HepG2 (cell line): ENCODE data around the gene CACNA2D3.

Experiments used
- CBX2 ChIP-seq, 2 experiments: fragments of 200-600 bp in 1 of 2; sonication (generic); formaldehyde crosslinking in 1 of 2; IDR thresholded peaks; 2 replicates each; pipeline versions ENCODE4 v1.7.0 to v1.8.1; 2018 to 2022; ENCODE audit warnings: low read depth in 2 of 2, low read length in 1 of 2, mild to moderate bottlenecking in 1 of 2, missing genetic modification reagents in 1 of 2
- CEBPB ChIP-seq: IDR thresholded peaks from 2 replicates; pipeline ENCODE4 v1.6.1; 2011; ENCODE audit warnings: low read depth, low read length, improper control_type of control experiment, borderline replicate concordance
- CTCF ChIP-seq: sonication (generic); formaldehyde crosslinking; IDR thresholded peaks from 2 replicates; pipeline ENCODE4 v1.5.0; 2020; ENCODE audit warnings: mild to moderate bottlenecking, missing genetic modification reagents, moderate library complexity
- ETV6 ChIP-seq: sonication (generic); formaldehyde crosslinking; conservative IDR thresholded peaks from 2 replicates; pipeline ENCODE4 v1.4.0; 2020; ENCODE audit warnings: missing genetic modification reagents
- EZH2 ChIP-seq: conservative IDR thresholded peaks from 2 replicates; pipeline ENCODE4 v1.6.1; 2012; ENCODE audit warnings: mild to moderate bottlenecking, low read depth, low read length, moderate library complexity
- FOSL1 ChIP-seq: sonication (generic); formaldehyde crosslinking; IDR thresholded peaks from 2 replicates; pipeline ENCODE4 v1.9.0; 2021; ENCODE audit warnings: missing genetic modification reagents, borderline replicate concordance
- HMG20B ChIP-seq: conservative IDR thresholded peaks from 2 replicates; pipeline ENCODE4 v1.6.1; 2016; ENCODE audit warnings: missing genetic modification reagents, missing compliant biosample characterization
- KLF16 ChIP-seq, 2 experiments: sonication (generic) in 1 of 2; formaldehyde crosslinking in 1 of 2; IDR thresholded peaks; 2 replicates each; pipeline versions ENCODE4 v1.6.1 to v1.8.0; 2016 to 2023; ENCODE audit warnings: missing genetic modification reagents in 2 of 2, missing compliant biosample characterization in 1 of 2
- NR3C1 ChIP-seq: sonication (generic); formaldehyde crosslinking; IDR thresholded peaks from 2 replicates; pipeline ENCODE4 v1.4.0; 2020; ENCODE audit warnings: missing genetic modification reagents
- PHF8 ChIP-seq: sonication (generic); formaldehyde crosslinking; IDR thresholded peaks from 2 replicates; pipeline ENCODE4 v1.5.0; 2020; ENCODE audit warnings: missing genetic modification reagents
- RFX5 ChIP-seq: IDR thresholded peaks from 2 replicates; pipeline ENCODE4 v1.6.1; 2011; ENCODE audit warnings: low read depth, low read length, improper control_type of control experiment
- ZNF276 ChIP-seq: sonication (generic); formaldehyde crosslinking; IDR thresholded peaks from 2 replicates; pipeline ENCODE4 v1.4.0; 2020; ENCODE audit warnings: mild to moderate bottlenecking, low read depth, missing genetic modification reagents
- TF ChIP-seq, protein P1 (sequence below): sonication (generic); formaldehyde crosslinking; IDR thresholded peaks from 2 replicates; pipeline ENCODE4 v1.5.0; 2020; ENCODE audit warnings: mild to moderate bottlenecking, missing genetic modification reagents, borderline replicate concordance
- TF ChIP-seq, protein P2 (sequence below): sonication (generic); formaldehyde crosslinking; conservative IDR thresholded peaks from 2 replicates; pipeline ENCODE4 v1.4.0; 2020; ENCODE audit warnings: missing genetic modification reagents

- no peak for TF ChIP-seq ETV6
- TF ChIP-seq, protein P1, sequence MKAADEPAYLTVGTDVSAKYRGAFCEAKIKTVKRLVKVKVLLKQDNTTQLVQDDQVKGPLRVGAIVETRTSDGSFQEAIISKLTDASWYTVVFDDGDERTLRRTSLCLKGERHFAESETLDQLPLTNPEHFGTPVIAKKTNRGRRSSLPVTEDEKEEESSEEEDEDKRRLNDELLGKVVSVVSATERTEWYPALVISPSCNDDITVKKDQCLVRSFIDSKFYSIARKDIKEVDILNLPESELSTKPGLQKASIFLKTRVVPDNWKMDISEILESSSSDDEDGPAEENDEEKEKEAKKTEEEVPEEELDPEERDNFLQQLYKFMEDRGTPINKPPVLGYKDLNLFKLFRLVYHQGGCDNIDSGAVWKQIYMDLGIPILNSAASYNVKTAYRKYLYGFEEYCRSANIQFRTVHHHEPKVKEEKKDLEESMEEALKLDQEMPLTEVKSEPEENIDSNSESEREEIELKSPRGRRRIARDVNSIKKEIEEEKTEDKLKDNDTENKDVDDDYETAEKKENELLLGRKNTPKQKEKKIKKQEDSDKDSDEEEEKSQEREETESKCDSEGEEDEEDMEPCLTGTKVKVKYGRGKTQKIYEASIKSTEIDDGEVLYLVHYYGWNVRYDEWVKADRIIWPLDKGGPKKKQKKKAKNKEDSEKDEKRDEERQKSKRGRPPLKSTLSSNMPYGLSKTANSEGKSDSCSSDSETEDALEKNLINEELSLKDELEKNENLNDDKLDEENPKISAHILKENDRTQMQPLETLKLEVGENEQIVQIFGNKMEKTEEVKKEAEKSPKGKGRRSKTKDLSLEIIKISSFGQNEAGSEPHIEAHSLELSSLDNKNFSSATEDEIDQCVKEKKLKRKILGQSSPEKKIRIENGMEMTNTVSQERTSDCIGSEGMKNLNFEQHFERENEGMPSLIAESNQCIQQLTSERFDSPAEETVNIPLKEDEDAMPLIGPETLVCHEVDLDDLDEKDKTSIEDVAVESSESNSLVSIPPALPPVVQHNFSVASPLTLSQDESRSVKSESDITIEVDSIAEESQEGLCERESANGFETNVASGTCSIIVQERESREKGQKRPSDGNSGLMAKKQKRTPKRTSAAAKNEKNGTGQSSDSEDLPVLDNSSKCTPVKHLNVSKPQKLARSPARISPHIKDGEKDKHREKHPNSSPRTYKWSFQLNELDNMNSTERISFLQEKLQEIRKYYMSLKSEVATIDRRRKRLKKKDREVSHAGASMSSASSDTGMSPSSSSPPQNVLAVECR (CRISPR knock-in tag): no peak
- no peak for TF ChIP-seq PHF8 (CRISPR knock-in tag)
- TF ChIP-seq EZH2: no peak
- no peak for TF ChIP-seq HMG20B
- TF ChIP-seq, protein P2, sequence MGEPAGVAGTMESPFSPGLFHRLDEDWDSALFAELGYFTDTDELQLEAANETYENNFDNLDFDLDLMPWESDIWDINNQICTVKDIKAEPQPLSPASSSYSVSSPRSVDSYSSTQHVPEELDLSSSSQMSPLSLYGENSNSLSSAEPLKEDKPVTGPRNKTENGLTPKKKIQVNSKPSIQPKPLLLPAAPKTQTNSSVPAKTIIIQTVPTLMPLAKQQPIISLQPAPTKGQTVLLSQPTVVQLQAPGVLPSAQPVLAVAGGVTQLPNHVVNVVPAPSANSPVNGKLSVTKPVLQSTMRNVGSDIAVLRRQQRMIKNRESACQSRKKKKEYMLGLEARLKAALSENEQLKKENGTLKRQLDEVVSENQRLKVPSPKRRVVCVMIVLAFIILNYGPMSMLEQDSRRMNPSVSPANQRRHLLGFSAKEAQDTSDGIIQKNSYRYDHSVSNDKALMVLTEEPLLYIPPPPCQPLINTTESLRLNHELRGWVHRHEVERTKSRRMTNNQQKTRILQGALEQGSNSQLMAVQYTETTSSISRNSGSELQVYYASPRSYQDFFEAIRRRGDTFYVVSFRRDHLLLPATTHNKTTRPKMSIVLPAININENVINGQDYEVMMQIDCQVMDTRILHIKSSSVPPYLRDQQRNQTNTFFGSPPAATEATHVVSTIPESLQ (CRISPR knock-in tag): no peak
- no peak for TF ChIP-seq CEBPB
- no peak for TF ChIP-seq FOSL1
- TF ChIP-seq NR3C1 (CRISPR knock-in tag): no peak
- no peak for TF ChIP-seq CTCF
- TF ChIP-seq CBX2 (IDR thresholded peaks at IDR 0.05; ENCODE audit: low read depth, low read length): no peak
- TF ChIP-seq CBX2 (CRISPR knock-in tag; IDR thresholded peaks at IDR 0.05; ENCODE audit: low read depth): no peak
- no peak for TF ChIP-seq ZNF276
- TF ChIP-seq KLF16 (CRISPR knock-in tag; IDR thresholded peaks at IDR 0.05): no peak
- no peak for TF ChIP-seq RFX5
Observed at GRCh38 chr3:54225841-54226528, 103.6 kb downstream of the CACNA2D3 start.
